Measurements from ENCODE around the gene ARHGEF2.

GRCh38 chr1:156009404-156009803 is 31.1 kb upstream of the ARHGEF2 start:
- TF ChIP-seq CTCF (IDR thresholded peaks at IDR 0.05) (no peak), EP300 (IDR thresholded peaks at IDR 0.05) (no peak)

Data from ovary (tissue), 3 donors.